ENCODE measurements around the gene THOC6.

THOC6 gene

GRCh38 chr16:2990891-2991290 is 32.9 kb upstream of the THOC6 start:
- no peaks in the 10 kb centered on the region for H3K9me3 ChIP-seq (replicated peaks; ENCODE audit: insufficient read depth, low read length)
- H3K4me1 ChIP-seq (ENCODE audit: low read length), result no peaks in the 10 kb centered on the region
- no peak overlapping the region for H3K27ac ChIP-seq (ENCODE audit: low read length)
- H3K9me2 ChIP-seq (replicated peaks; ENCODE audit: insufficient read depth, low read length), result no peaks in the 10 kb centered on the region
- no peak for TF ChIP-seq EZH2 (optimal IDR thresholded peaks at IDR 0.05; ENCODE audit: low read depth, low read length)
- TF ChIP-seq EZH2phosphoT487 (IDR thresholded peaks at IDR 0.05; ENCODE audit: low read length), result no peak
- no peak for TF ChIP-seq CTCF (IDR thresholded peaks at IDR 0.05; ENCODE audit: low read length)
- no peaks in the 10 kb centered on the region for H3F3A ChIP-seq (ENCODE audit: insufficient read depth, low read length)
- no peaks in the 10 kb centered on the region for H3K36me3 ChIP-seq (replicated peaks; ENCODE audit: insufficient read depth, low read length)
- no peak overlapping the region for H3K4me2 ChIP-seq (ENCODE audit: low read depth, low read length)
- no peak for DNase-seq
- H3K9ac ChIP-seq (ENCODE audit: low read length), result no peak overlapping the region
- H3K4me3 ChIP-seq (ENCODE audit: low read length), result no peak overlapping the region
- peaks cover 100% of the 10 kb centered on the region for H3K27me3 ChIP-seq (replicated peaks; ENCODE audit: insufficient read depth, low read length)
- H3K79me2 ChIP-seq (ENCODE audit: low read length), result no peaks in the 10 kb centered on the region
- no peak overlapping the region for H2AFZ ChIP-seq (ENCODE audit: low read length)
- H4K20me1 ChIP-seq (ENCODE audit: insufficient read depth, low read length), result no peaks in the 10 kb centered on the region

- Histone ChIP-seq H3K79me2 (ENCODE audit: low read length) (no peaks in the 10 kb centered on the region), H3K9me3 (replicated peaks; ENCODE audit: insufficient read depth, low read length) (no peaks in the 10 kb centered on the region), H3K4me1 (ENCODE audit: low read length) (no peaks in the 10 kb centered on the region), H3K9me2 (replicated peaks; ENCODE audit: insufficient read depth, low read length) (no peaks in the 10 kb centered on the region), H3K4me2 (ENCODE audit: low read depth, low read length) (no peak overlapping the region), H2AFZ (ENCODE audit: low read length) (no peak overlapping the region), H3K4me3 (ENCODE audit: low read length) (no peak overlapping the region), H3K9ac (ENCODE audit: low read length) (no peak overlapping the region), H3K27ac (ENCODE audit: low read length) (no peak overlapping the region), H3K36me3 (replicated peaks; ENCODE audit: insufficient read depth, low read length) (no peaks in the 10 kb centered on the region), H3F3A (ENCODE audit: insufficient read depth, low read length) (no peaks in the 10 kb centered on the region), H4K20me1 (ENCODE audit: insufficient read depth, low read length) (no peaks in the 10 kb centered on the region), H3K27me3 (replicated peaks; ENCODE audit: insufficient read depth, low read length) (peaks cover 100% of the 10 kb centered on the region)
- TF ChIP-seq EZH2phosphoT487 (IDR thresholded peaks at IDR 0.05; ENCODE audit: low read length) (no peak), EZH2 (optimal IDR thresholded peaks at IDR 0.05; ENCODE audit: low read depth, low read length) (no peak), CTCF (IDR thresholded peaks at IDR 0.05; ENCODE audit: low read length) (no peak)
- DNase-seq, result no peak
Observed at GRCh38 chr16:2991566-2992261, 32.1 kb upstream of the THOC6 start.

- H3K9me3 ChIP-seq (replicated peaks; ENCODE audit: insufficient read depth, low read length), result no peaks in the 10 kb centered on the region
- no peak for DNase-seq
- H3K27me3 ChIP-seq (replicated peaks; ENCODE audit: insufficient read depth, low read length), result peaks cover 100% of the 10 kb centered on the region
- H3K36me3 ChIP-seq (replicated peaks; ENCODE audit: insufficient read depth, low read length), result no peaks in the 10 kb centered on the region
- no peak overlapping the region for H3K27ac ChIP-seq (ENCODE audit: low read length)
- no peaks in the 10 kb centered on the region for H3K4me1 ChIP-seq (ENCODE audit: low read length)
- H3K4me3 ChIP-seq (ENCODE audit: low read length), result no peak overlapping the region
- H3K79me2 ChIP-seq (ENCODE audit: low read length), result no peaks in the 10 kb centered on the region
- TF ChIP-seq EZH2 (optimal IDR thresholded peaks at IDR 0.05; ENCODE audit: low read depth, low read length), result no peak
- no peak for TF ChIP-seq CTCF (IDR thresholded peaks at IDR 0.05; ENCODE audit: low read length)
- no peak for TF ChIP-seq EZH2phosphoT487 (IDR thresholded peaks at IDR 0.05; ENCODE audit: low read length)
- no peaks in the 10 kb centered on the region for H3K9me2 ChIP-seq (replicated peaks; ENCODE audit: insufficient read depth, low read length)
- no peaks in the 10 kb centered on the region for H4K20me1 ChIP-seq (ENCODE audit: insufficient read depth, low read length)
- H2AFZ ChIP-seq (ENCODE audit: low read length), result no peak overlapping the region
- no peak overlapping the region for H3K9ac ChIP-seq (ENCODE audit: low read length)
- H3F3A ChIP-seq (ENCODE audit: insufficient read depth, low read length), result no peaks in the 10 kb centered on the region
- no peak overlapping the region for H3K4me2 ChIP-seq (ENCODE audit: low read depth, low read length)
Observed at GRCh38 chr16:2992383-2993081, 31.3 kb upstream of the THOC6 start.
